CD1c-positive myeloid dendritic cell (primary cell): ENCODE results near the gene FAR2.
"Not testable (repeated sequence)": the region's sequence is repeated elsewhere in the genome, so short reads cannot be mapped to it uniquely, and the experiment has no call there.

Experiments
- DNase-seq: peaks from one replicate; pipeline ENCODE4 v3.0.0-alpha.2; 2016; ENCODE audit errors: extremely low spot score

Gene FAR2

GRCh38 chr12:29281371-29282005 is 132.4 kb downstream of the FAR2 start:
- no peak for DNase-seq

- DNase-seq = no peak
Measured at GRCh38 chr12:29282031-29282816, 133.1 kb downstream of the FAR2 start.

GRCh38 chr12:29283969-29284700 is 135.1 kb downstream of the FAR2 start:
- DNase-seq = no peak

- no peak for DNase-seq
Measured at GRCh38 chr12:29286081-29286790, 137.2 kb downstream of the FAR2 start.

- no peak for DNase-seq
Measured at GRCh38 chr12:29287622-29288021, 138.5 kb downstream of the FAR2 start.

- DNase-seq = no peak
Measured at GRCh38 chr12:29288031-29288430, 139.0 kb downstream of the FAR2 start.

- not testable (repeated sequence) for DNase-seq
Measured at GRCh38 chr12:29290475-29290874, 141.4 kb downstream of the FAR2 start.

- DNase-seq = no peak
Measured at GRCh38 chr12:29291226-29291625, 142.1 kb downstream of the FAR2 start.

- peak; percentile 21 for DNase-seq
Measured at GRCh38 chr12:29299633-29300032, 150.6 kb downstream of the FAR2 start.

- DNase-seq = no peak
Measured at GRCh38 chr12:29301114-29301513, 152.0 kb downstream of the FAR2 start.

GRCh38 chr12:29304388-29304787 is 155.3 kb downstream of the FAR2 start:
- DNase-seq = no peak

- no peak for DNase-seq
Measured at GRCh38 chr12:29306266-29306665, 157.2 kb downstream of the FAR2 start.

- no peak for DNase-seq
Measured at GRCh38 chr12:29306682-29307081, 157.6 kb downstream of the FAR2 start.

GRCh38 chr12:29309320-29309902 is 160.3 kb downstream of the FAR2 start:
- peak; percentile 20 for DNase-seq

- no peak for DNase-seq
Measured at GRCh38 chr12:29310899-29311298, 161.8 kb downstream of the FAR2 start.

- DNase-seq = no peak
Measured at GRCh38 chr12:29314416-29314815, 165.3 kb downstream of the FAR2 start.

GRCh38 chr12:29316752-29317151 is 167.7 kb downstream of the FAR2 start:
- no peak for DNase-seq

- peak; percentile 81 for DNase-seq
Measured at GRCh38 chr12:29317556-29318363, 168.7 kb downstream of the FAR2 start.

GRCh38 chr12:29320295-29321085 is 171.4 kb downstream of the FAR2 start:
- no peak for DNase-seq

- DNase-seq = no peak
Measured at GRCh38 chr12:29322157-29322556, 173.1 kb downstream of the FAR2 start.
